Stimulated activated CD4-positive, alpha-beta T cell treated with anti-CD3 and anti-CD28 coated beads, Interleukin-4, amount 100 ng/mL, for 24 hours (primary cell): ENCODE results near the gene MTUS2.
"Not testable (repeated sequence)": the region's sequence is repeated elsewhere in the genome, so short reads cannot be mapped to it uniquely, and the experiment has no call there.

Experiments
- DNase-seq: peaks from one replicate; pipeline ENCODE4 v3.0.0-alpha.2; 2020

The MTUS2 gene

GRCh38 chr13:28964803-28965202 is 144.7 kb downstream of the MTUS2 start:
- no peak for DNase-seq

- DNase-seq: no peak
Measured at GRCh38 chr13:28967029-28967915, 147.1 kb downstream of the MTUS2 start.

GRCh38 chr13:28976195-28976594 is 156.1 kb downstream of the MTUS2 start:
- no peak for DNase-seq

- DNase-seq: no peak
Measured at GRCh38 chr13:28976636-28977035, 156.5 kb downstream of the MTUS2 start.

GRCh38 chr13:28978574-28978973 is 158.4 kb downstream of the MTUS2 start:
- no peak for DNase-seq

- DNase-seq: no peak
Measured at GRCh38 chr13:28981530-28981929, 161.4 kb downstream of the MTUS2 start.

- no peak for DNase-seq
Measured at GRCh38 chr13:28983641-28984040, 163.5 kb downstream of the MTUS2 start.

GRCh38 chr13:28984326-28984725 is 164.2 kb downstream of the MTUS2 start:
- DNase-seq: no peak

GRCh38 chr13:28984825-28985224 is 164.7 kb downstream of the MTUS2 start:
- no peak for DNase-seq

- DNase-seq: not testable (repeated sequence)
Measured at GRCh38 chr13:28990378-28990777, 170.2 kb downstream of the MTUS2 start.

GRCh38 chr13:28991764-28992163 is 171.6 kb downstream of the MTUS2 start:
- no peak for DNase-seq

GRCh38 chr13:29000826-29001225 is 180.7 kb downstream of the MTUS2 start:
- DNase-seq: no peak

- DNase-seq: no peak
Measured at GRCh38 chr13:29005035-29005762, 185.1 kb downstream of the MTUS2 start.

GRCh38 chr13:29005763-29006120 is 185.6 kb downstream of the MTUS2 start:
- no peak for DNase-seq

- no peak for DNase-seq
Measured at GRCh38 chr13:29006359-29006850, 186.3 kb downstream of the MTUS2 start.

- no peak for DNase-seq
Measured at GRCh38 chr13:29008296-29008695, 188.2 kb downstream of the MTUS2 start.

GRCh38 chr13:29020314-29020713 is 200.2 kb downstream of the MTUS2 start:
- DNase-seq: no peak

- DNase-seq: no peak
Measured at GRCh38 chr13:29021311-29021710, 201.2 kb downstream of the MTUS2 start.

- no peak for DNase-seq
Measured at GRCh38 chr13:29021717-29022116, 201.6 kb downstream of the MTUS2 start.

GRCh38 chr13:29022410-29022809 is 202.3 kb downstream of the MTUS2 start:
- DNase-seq: no peak

- DNase-seq: no peak
Measured at GRCh38 chr13:29022968-29023367, 202.8 kb downstream of the MTUS2 start.

- DNase-seq: no peak
Measured at GRCh38 chr13:29024783-29025182, 204.6 kb downstream of the MTUS2 start.

GRCh38 chr13:29028868-29029267 is 208.7 kb downstream of the MTUS2 start:
- no peak for DNase-seq

- DNase-seq: no peak
Measured at GRCh38 chr13:29038700-29039099, 218.6 kb downstream of the MTUS2 start.
